SK-N-SH (cell line): ENCODE data around the gene HOXA5.

Source experiments
- CTCF ChIP-seq: fragments of 200-600 bp; sonication (generic); IDR thresholded peaks from 2 replicates; pipeline ENCODE4 v1.6.1; 2017; ENCODE audit warnings: antibody characterized with exemption, mild to moderate bottlenecking, moderate library complexity
- EP300 ChIP-seq, 2 experiments: IDR thresholded peaks; 2 replicates each; pipeline versions ENCODE4 v1.4.0 to v1.6.1; 2012; ENCODE audit warnings: borderline replicate concordance in 1 of 2, low read depth in 1 of 2, low read length in 1 of 2
- EZH2phosphoT487 ChIP-seq: fragments of 200-600 bp; sonication (generic); IDR thresholded peaks from 2 replicates; pipeline ENCODE4 v1.6.1; 2017; ENCODE audit warnings: low read depth, mixed run types, mild to moderate bottlenecking, antibody characterized with exemption, moderate library complexity, borderline replicate concordance
- GABPA ChIP-seq: IDR thresholded peaks from 2 replicates; pipeline ENCODE4 v1.4.0; 2012; ENCODE audit warnings: low read depth, mild to moderate bottlenecking
- MXI1 ChIP-seq: IDR thresholded peaks from 2 replicates; pipeline ENCODE4 v1.6.1; 2012; ENCODE audit warnings: mild to moderate bottlenecking, low read depth, low read length, improper control_type of control experiment
- NRF1 ChIP-seq: IDR thresholded peaks from 2 replicates; pipeline ENCODE4 v1.6.1; 2012; ENCODE audit warnings: low read depth, mild to moderate bottlenecking, low read length
- POLR2AphosphoS5 ChIP-seq: IDR thresholded peaks from 2 replicates; pipeline ENCODE4 v1.6.1; 2012; ENCODE audit warnings: low read depth, low read length
- RAD21 ChIP-seq: IDR thresholded peaks from 2 replicates; pipeline ENCODE4 v1.6.1; 2012; ENCODE audit warnings: mild to moderate bottlenecking, low read length
- TCF12 ChIP-seq: IDR thresholded peaks from 2 replicates; pipeline ENCODE4 v1.4.0; 2012
- ZBTB33 ChIP-seq: IDR thresholded peaks from 2 replicates; pipeline ENCODE4 v1.4.0; 2012; ENCODE audit warnings: low read depth, borderline replicate concordance

GRCh38 chr7:27154369-27154768 is 10.9 kb upstream of the HOXA5 start:
- no peak for TF ChIP-seq ZBTB33
- TF ChIP-seq POLR2AphosphoS5: no peak
- TF ChIP-seq GABPA: no peak
- TF ChIP-seq CTCF: no peak
- TF ChIP-seq MXI1: no peak
- TF ChIP-seq RAD21: no peak
- no peak for TF ChIP-seq EP300 (IDR thresholded peaks at IDR 0.05; ENCODE audit: borderline replicate concordance in 1 of 2, low read depth in 1 of 2, low read length in 1 of 2)
- TF ChIP-seq TCF12: no peak
- TF ChIP-seq EZH2phosphoT487: no peak
- TF ChIP-seq NRF1: no peak
